Stomach (tissue), 9 donors: Measurements from ENCODE around the gene SCN10A. TPM values are rescaled to one million over a fixed set of nuclear protein-coding genes. Genes with fewer than 3 reads are reported as not detected.

Source experiments
- DNase-seq, 2 donors: peaks; one replicate each; pipeline versions ENCODE4 v3.0.0 to v3.0.0-alpha.2; 2013 to 2019
- H3K27ac ChIP-seq, 5 donors: fragments of 200-600 bp in 4 of 5; sonication (generic) in 4 of 5; one replicate each; pipeline ENCODE4 v1.5.1; 2013 to 2019; ENCODE audit warnings: mild to moderate bottlenecking in 1 of 5, moderate library complexity in 1 of 5
- H3K27me3 ChIP-seq, 3 donors: fragments of 200-600 bp; sonication (generic); one replicate each; pipeline ENCODE4 v1.5.1; 2017 to 2019; ENCODE audit warnings: mixed run types in 1 of 3
- H3K36me3 ChIP-seq, 4 donors: fragments of 200-600 bp; sonication (generic); 1 replicate in 3 of 4; 2 replicates in 1 of 4; pipeline ENCODE4 v1.5.1; 2016 to 2019
- H3K4me1 ChIP-seq, 4 donors: fragments of 200-600 bp; sonication (generic); one replicate each; pipeline ENCODE4 v1.5.1; 2016 to 2019
- H3K4me3 ChIP-seq, 4 donors: fragments of 200-600 bp; sonication (generic) in 3 of 4; one replicate each; pipeline ENCODE4 v1.5.1; 2016 to 2019; ENCODE audit warnings: mild to moderate bottlenecking in 1 of 4
- H3K9me3 ChIP-seq, 4 donors: fragments of 200-600 bp; sonication (generic); one replicate each; pipeline ENCODE4 v1.5.1; 2016 to 2019
- EP300 ChIP-seq: sonication (generic); formaldehyde crosslinking; IDR thresholded peaks from one replicate; pipeline ENCODE4 v1.6.1; 2017; ENCODE audit warnings: antibody characterized with exemption
- POLR2A ChIP-seq, 4 donors: fragments of 450-650 bp; IDR thresholded peaks; one replicate each; pipeline ENCODE4 v1.6.1; 2016; ENCODE audit warnings: antibody characterized with exemption in 4 of 4, control low read depth in 2 of 4, mild to moderate bottlenecking in 1 of 4, moderate library complexity in 1 of 4
- POLR2AphosphoS5 ChIP-seq, 3 donors: sonication (generic); formaldehyde crosslinking; IDR thresholded peaks; one replicate each; pipeline ENCODE4 v1.6.1; 2016; ENCODE audit warnings: antibody characterized with exemption in 3 of 3
- WGBS, 5 donors: extraction: QIAGEN DNeasy Blood & Tissue Kit in 3 of 5; methylation state at CpG; one replicate each; pipeline versions ENCODE4 v1.1.5 to v1.1.7; 2013 to 2018; 5-methylcytosine and 5-hydroxymethylcytosine counted together
- intact Hi-C: fragments of 100-400 bp; cut with DNase I; formaldehyde crosslinking; loops from one replicate; pipeline ENCODE4 v1.15.1; 2023; ENCODE audit warnings: low total_unique reads
- polyA plus RNA-seq, 3 donors: library from polyadenylated mRNA; stranded (reverse); fragments of 200-250 nt; gene quantifications; one replicate each; pipeline ENCODE4 v1.2.3, GENCODE V29; 2013
- total RNA-seq, 5 donors: library from RNA; depleted of rRNA; stranded (reverse); fragments of >200 nt; gene quantifications; one replicate each; pipeline versions ENCODE4 v1.1.0 to v1.2.3, GENCODE V29; 2014 to 2016
- TF ChIP-seq, protein P1 (sequence below), 7 experiments: fragments of 450-650 bp in 4 of 7; fragments of 200-600 bp in 3 of 7; sonication (generic) in 3 of 7; IDR thresholded peaks; one replicate each; pipeline ENCODE4 v1.5.1; 2016 to 2019; ENCODE audit warnings: antibody characterized with exemption in 7 of 7, control low read depth in 2 of 7, mild to moderate bottlenecking in 1 of 7
- donor health status: healthy with polysubstance abuse.
- donor health status: Bipolar disorder and iron deficiency.
- donor health status: healthy.

Gene SCN10A
- total and polyA plus RNA-seq, 8 donors: not detected

DNA sequence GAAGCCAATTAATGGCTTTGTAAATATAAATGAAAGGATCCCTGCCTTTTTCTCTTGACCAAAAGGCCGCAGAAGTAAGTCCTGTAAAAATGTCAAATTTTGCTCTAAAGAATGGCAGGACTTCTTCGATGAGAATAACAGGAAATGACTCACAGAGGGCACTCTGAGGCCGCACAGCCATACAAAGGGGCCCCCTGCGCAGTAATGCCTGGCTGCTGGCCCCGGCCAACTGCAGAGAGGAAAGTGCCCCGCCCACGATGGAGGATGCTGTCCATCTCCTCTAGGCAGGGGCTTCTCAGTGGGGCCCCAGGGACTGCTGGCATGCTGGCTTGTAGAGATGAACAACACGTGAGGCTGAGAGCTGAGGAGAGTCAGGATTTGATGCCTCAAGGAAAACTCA lies 18.1 kb upstream of the SCN10A start:
- intact Hi-C loops: no loop called here

DNA sequence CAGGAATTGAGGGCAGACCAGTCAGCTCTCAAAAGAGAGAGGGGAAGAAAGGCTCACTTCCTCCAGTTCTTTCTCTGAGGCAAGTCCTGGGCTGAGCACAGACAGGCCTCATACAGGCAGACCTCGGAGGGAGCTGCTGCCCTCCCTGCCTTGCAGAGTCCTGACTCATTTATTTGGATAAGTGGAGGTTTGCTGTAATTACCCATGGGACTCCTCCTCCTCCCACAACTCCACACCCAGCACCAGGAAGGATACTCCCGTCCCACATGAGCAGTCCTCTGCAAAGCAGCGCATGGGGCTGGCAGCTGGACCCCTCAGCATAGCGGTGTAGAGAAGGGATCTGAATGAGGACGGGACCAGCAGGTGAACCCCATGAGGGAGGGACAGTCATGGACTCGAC lies 13.4 kb upstream of the SCN10A start:
- H3K9me3 ChIP-seq: no peaks in the 10 kb centered on the region
- peaks cover 0 to 9% (median 0%) of the 10 kb centered on the region in 4 donors for H3K4me1 ChIP-seq
- intact Hi-C loops: no loop called here
- peaks cover 0 to under 1% (median 0%) of the 10 kb centered on the region in 3 donors for H3K27me3 ChIP-seq
- TF ChIP-seq, protein P1, sequence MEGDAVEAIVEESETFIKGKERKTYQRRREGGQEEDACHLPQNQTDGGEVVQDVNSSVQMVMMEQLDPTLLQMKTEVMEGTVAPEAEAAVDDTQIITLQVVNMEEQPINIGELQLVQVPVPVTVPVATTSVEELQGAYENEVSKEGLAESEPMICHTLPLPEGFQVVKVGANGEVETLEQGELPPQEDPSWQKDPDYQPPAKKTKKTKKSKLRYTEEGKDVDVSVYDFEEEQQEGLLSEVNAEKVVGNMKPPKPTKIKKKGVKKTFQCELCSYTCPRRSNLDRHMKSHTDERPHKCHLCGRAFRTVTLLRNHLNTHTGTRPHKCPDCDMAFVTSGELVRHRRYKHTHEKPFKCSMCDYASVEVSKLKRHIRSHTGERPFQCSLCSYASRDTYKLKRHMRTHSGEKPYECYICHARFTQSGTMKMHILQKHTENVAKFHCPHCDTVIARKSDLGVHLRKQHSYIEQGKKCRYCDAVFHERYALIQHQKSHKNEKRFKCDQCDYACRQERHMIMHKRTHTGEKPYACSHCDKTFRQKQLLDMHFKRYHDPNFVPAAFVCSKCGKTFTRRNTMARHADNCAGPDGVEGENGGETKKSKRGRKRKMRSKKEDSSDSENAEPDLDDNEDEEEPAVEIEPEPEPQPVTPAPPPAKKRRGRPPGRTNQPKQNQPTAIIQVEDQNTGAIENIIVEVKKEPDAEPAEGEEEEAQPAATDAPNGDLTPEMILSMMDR (IDR thresholded peaks at IDR 0.05): no peak
- TF ChIP-seq POLR2AphosphoS5 (IDR thresholded peaks at IDR 0.05): no peak
- no peak for TF ChIP-seq EP300
- no peak for TF ChIP-seq POLR2A (IDR thresholded peaks at IDR 0.05)
- peak in 1 of 2 donors; percentile 56 for DNase-seq
- H3K36me3 ChIP-seq: no peaks in the 10 kb centered on the region
- H3K27ac ChIP-seq: peak overlapping the region in 1 of 5 donors; percentile 43
- no peak overlapping the region for H3K4me3 ChIP-seq
- 39 to 57% (median 52%) methylated on average over 5 to 6 of the region's 6 CpGs for WGBS, 5 donors

More for the DNA sequence above, 18.1 kb upstream of the SCN10A start:
- H3K27ac ChIP-seq: no peak overlapping the region
- H3K27me3 ChIP-seq: no peaks in the 10 kb centered on the region
- H3K9me3 ChIP-seq: no peaks in the 10 kb centered on the region
- H3K4me1 ChIP-seq: peaks cover 0 to 12% (median 0%) of the 10 kb centered on the region in 4 donors
- peak in 1 of 2 donors; percentile 70 for DNase-seq
- no peaks in the 10 kb centered on the region for H3K36me3 ChIP-seq
- H3K4me3 ChIP-seq: no peak overlapping the region
- TF ChIP-seq POLR2AphosphoS5 (IDR thresholded peaks at IDR 0.05) (no peak), POLR2A (IDR thresholded peaks at IDR 0.05) (no peak), EP300 (no peak)
- TF ChIP-seq, protein P1 (IDR thresholded peaks at IDR 0.05): no peak
- WGBS, 5 donors: 7 to 17% (median 14%) methylated on average over 8 of the region's 8 CpGs

DNA sequence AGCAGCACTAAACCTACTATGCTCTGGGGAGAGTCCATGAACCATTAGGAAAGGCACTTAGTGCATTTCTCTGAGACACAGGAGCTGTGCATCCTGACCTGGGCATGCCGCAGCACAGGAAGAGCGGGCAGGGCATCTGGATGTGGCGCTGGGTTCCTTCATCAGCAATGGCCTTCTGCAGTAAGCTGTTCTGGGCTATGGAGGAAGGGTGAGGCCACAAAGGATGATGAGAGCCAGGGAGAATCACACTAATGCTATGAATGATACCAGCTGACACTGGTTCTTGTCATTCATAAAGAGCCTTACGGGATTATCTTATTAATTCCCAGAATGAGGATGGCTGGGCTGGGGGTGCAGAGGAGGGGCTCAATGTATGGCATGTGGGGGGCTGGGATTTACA lies 12.7 kb upstream of the SCN10A start:
- Histone ChIP-seq H3K36me3 (no peaks in the 10 kb centered on the region), H3K4me1 (peaks cover 0 to 4% (median 0%) of the 10 kb centered on the region in 4 donors), H3K9me3 (no peaks in the 10 kb centered on the region), H3K27ac (no peak overlapping the region), H3K27me3 (peaks cover 0 to 8% (median 0%) of the 10 kb centered on the region in 3 donors), H3K4me3 (no peak overlapping the region)
- TF ChIP-seq POLR2AphosphoS5 (IDR thresholded peaks at IDR 0.05) (no peak), POLR2A (IDR thresholded peaks at IDR 0.05) (no peak), EP300 (no peak)
- TF ChIP-seq, protein P1 (IDR thresholded peaks at IDR 0.05): no peak
- intact Hi-C loops: no loop called here
- 88 to 94% (median 92%) methylated on average over 4 of the region's 4 CpGs for WGBS, 5 donors
- DNase-seq: no peak

DNA sequence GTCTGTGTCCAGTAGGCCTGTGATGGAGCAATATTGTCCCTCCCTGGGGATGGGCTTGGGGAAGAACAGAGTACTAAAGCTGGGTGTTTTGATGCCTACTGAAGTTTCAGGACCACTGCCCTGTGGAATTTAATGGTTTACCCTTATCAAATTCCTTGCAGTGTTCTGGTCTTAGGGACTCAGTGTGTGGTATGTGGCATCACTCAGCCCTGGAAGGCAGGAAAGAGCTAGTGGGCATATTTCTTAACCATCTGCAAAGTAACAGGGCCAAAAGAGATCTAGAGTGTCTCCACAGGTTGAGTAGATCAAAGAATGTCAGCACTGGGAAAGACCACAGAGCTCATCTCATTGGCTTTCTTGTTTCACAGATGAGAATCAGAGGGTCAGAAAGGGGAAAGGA lies 11.8 kb upstream of the SCN10A start:
- DNase-seq: no peak
- TF ChIP-seq EP300 (no peak), POLR2AphosphoS5 (IDR thresholded peaks at IDR 0.05) (no peak), POLR2A (IDR thresholded peaks at IDR 0.05) (no peak)
- TF ChIP-seq, protein P1 (IDR thresholded peaks at IDR 0.05): no peak
- peaks cover 0 to 4% (median 0%) of the 10 kb centered on the region in 4 donors for H3K4me1 ChIP-seq
- H3K27ac ChIP-seq: no peak overlapping the region
- no peaks in the 10 kb centered on the region for H3K36me3 ChIP-seq
- H3K27me3 ChIP-seq: peaks cover 0 to 8% (median 0%) of the 10 kb centered on the region in 3 donors
- no peak overlapping the region for H3K4me3 ChIP-seq
- H3K9me3 ChIP-seq: no peaks in the 10 kb centered on the region
- intact Hi-C loops: no loop called here
